OCI-LY7 (cell line): Measurements from ENCODE around the gene COLQ. TPM values are rescaled to one million over a fixed set of nuclear protein-coding genes. Genes with fewer than 3 reads are reported as not detected.

Source experiments
- BruUV-seq: library from RNA; stranded (reverse); fragments of 400-500 nt; replicated peaks from 2 replicates; lab custom pipeline; 2021; lab: Mats Ljungman, UMichigan
- CTCF ChIA-PET: fragments of 300-600 bp; sonication (Branson Sonifier 250); formaldehyde crosslinking; loops from one replicate; lab custom pipeline; 2022; ENCODE audit warnings: antibody characterized with exemption; ENCODE audit not compliant: unreplicated experiment; lab: Charles Lee
- POLR2A ChIA-PET: fragments of 300-600 bp; sonication (Branson Sonifier 250); formaldehyde crosslinking; loops from one replicate; lab custom pipeline; 2022; ENCODE audit warnings: antibody characterized with exemption; lab: Charles Lee
- DNase-seq: peaks from one replicate; pipeline ENCODE4 v3.0.0-alpha.2; 2015; ENCODE audit warnings: low spot score
- H2AFZ ChIP-seq: fragments of 200-600 bp; sonication (generic), shearing (Covaris generic); 2 replicates; pipeline ENCODE4 v1.6.1; 2014; ENCODE audit warnings: mild to moderate bottlenecking, antibody characterized with exemption, low read length, moderate library complexity
- H3K27ac ChIP-seq: fragments of 200-600 bp; sonication (generic); 2 replicates; pipeline ENCODE4 v1.5.1; 2014; ENCODE audit warnings: mixed run types, low read depth, mild to moderate bottlenecking, moderate library complexity, low read length, inconsistent platforms; ENCODE audit not compliant: poor library complexity, severe bottlenecking
- H3K36me3 ChIP-seq: fragments of 200-600 bp; sonication (generic); 2 replicates; pipeline ENCODE4 v1.6.1; 2014; ENCODE audit warnings: mild to moderate bottlenecking, antibody characterized with exemption, low read length, moderate library complexity, mixed read lengths; ENCODE audit not compliant: insufficient read depth
- H3K4me1 ChIP-seq: fragments of 200-600 bp; sonication (generic); 2 replicates; pipeline ENCODE4 v1.5.1; 2014; ENCODE audit warnings: mild to moderate bottlenecking, low read length; ENCODE audit not compliant: insufficient read depth, poor library complexity, severe bottlenecking
- H3K4me2 ChIP-seq: fragments of 200-600 bp; sonication (generic); 2 replicates; pipeline ENCODE4 v1.6.1; 2014; ENCODE audit warnings: mild to moderate bottlenecking, low read length
- H3K4me3 ChIP-seq: fragments of 200-600 bp; sonication (generic); 2 replicates; pipeline ENCODE4 v1.5.1; 2014; ENCODE audit warnings: mild to moderate bottlenecking, low read depth, low read length; ENCODE audit not compliant: poor library complexity, severe bottlenecking
- H3K79me2 ChIP-seq: fragments of 200-600 bp; sonication (generic); 2 replicates; pipeline ENCODE4 v1.6.1; 2016; ENCODE audit warnings: low read depth, mild to moderate bottlenecking, low read length, moderate library complexity, mixed read lengths; ENCODE audit not compliant: insufficient read depth
- H3K9me2 ChIP-seq: fragments of 200-600 bp; sonication (generic); 2 replicates; pipeline ENCODE4 v1.6.1; 2016; ENCODE audit warnings: mild to moderate bottlenecking, low read length, mixed read lengths; ENCODE audit not compliant: insufficient read depth
- H3K9me3 ChIP-seq: fragments of 200-600 bp; sonication (generic); 2 replicates; pipeline ENCODE4 v1.6.1; 2014; ENCODE audit warnings: mild to moderate bottlenecking, mixed run types, low read length, mixed read lengths
- H4K20me1 ChIP-seq: fragments of 200-600 bp; sonication (generic); 2 replicates; pipeline ENCODE4 v1.6.1; 2014; ENCODE audit warnings: mild to moderate bottlenecking, antibody characterized with exemption, low read length, moderate library complexity, mixed read lengths; ENCODE audit not compliant: insufficient read depth
- CTCF ChIP-seq: fragments of 200-600 bp; sonication (generic); conservative IDR thresholded peaks from 2 replicates; pipeline ENCODE4 v1.5.1; 2014; ENCODE audit warnings: mild to moderate bottlenecking, antibody characterized with exemption, low read length, moderate library complexity, mixed read lengths
- EZH2phosphoT487 ChIP-seq: fragments of 200-600 bp; sonication (generic); IDR thresholded peaks from 2 replicates; pipeline ENCODE4 v1.6.1; 2018; ENCODE audit warnings: low read depth, borderline replicate concordance, mild to moderate bottlenecking, mixed run types, antibody characterized with exemption, low read length, moderate library complexity, mixed read lengths
- intact Hi-C: fragments of 100-400 bp; cut with micrococcal nuclease; formaldehyde crosslinking; loops from one replicate; pipeline ENCODE4 v1.10.0; 2022; ENCODE audit not compliant: unreplicated experiment
- total RNA-seq, 2 experiments: library from RNA; depleted of rRNA in 1 of 2; stranded (reverse); fragments of >200 nt in 1 of 2; shearing (Covaris generic) in 1 of 2; gene quantifications; 2 replicates each; pipeline ENCODE4 v1.2.3, GENCODE V29; 2014 to 2022

The COLQ gene
- total RNA-seq, 2 experiments from 2014 or later = 0.42 to 1.4 TPM

GRCh38 chr3:15493436-15493835, 28.1 kb downstream of the COLQ start:
- intact Hi-C loops = no loop called here
- POLR2A ChIA-PET = interaction anchor here (0.8 kb wide), 1 partner anchor 16 kb away, joined by 3 read pairs; no protein-coding TSS in a partner anchor
- CTCF ChIA-PET = no interaction called here
- H3K9me2 ChIP-seq = no peaks in the 10 kb centered on the region
- H4K20me1 ChIP-seq = no peaks in the 10 kb centered on the region
- H3K27ac ChIP-seq = no peak overlapping the region
- TF ChIP-seq EZH2phosphoT487 (no peak), CTCF (no peak)
- H3K4me3 ChIP-seq = no peak overlapping the region
- no peaks in the 10 kb centered on the region for H3K36me3 ChIP-seq
- H3K79me2 ChIP-seq = no peaks in the 10 kb centered on the region
- no peak overlapping the region for H3K4me2 ChIP-seq
- no peak for DNase-seq
- no TSS peak for BruUV-seq
- H3K4me1 ChIP-seq = no peaks in the 10 kb centered on the region
- no peaks in the 10 kb centered on the region for H3K9me3 ChIP-seq
- H2AFZ ChIP-seq = no peak overlapping the region

- H3K4me2 ChIP-seq = no peak overlapping the region
- H3K27ac ChIP-seq = no peak overlapping the region
- no peak overlapping the region for H3K4me3 ChIP-seq
- no peaks in the 10 kb centered on the region for H3K36me3 ChIP-seq
- no peaks in the 10 kb centered on the region for H3K9me3 ChIP-seq
- DNase-seq = no peak
- no peaks in the 10 kb centered on the region for H4K20me1 ChIP-seq
- H2AFZ ChIP-seq = no peak overlapping the region
- ChIA-PET CTCF (no interaction called here), POLR2A (interaction anchor here (0.7 to 0.8 kb wide), 2 partner anchors 15 to 67 kb away, joined by 3 read pairs; no protein-coding TSS in a partner anchor)
- no peak for TF ChIP-seq EZH2phosphoT487
- TF ChIP-seq CTCF = no peak
- no peaks in the 10 kb centered on the region for H3K9me2 ChIP-seq
- H3K79me2 ChIP-seq = no peaks in the 10 kb centered on the region
- intact Hi-C loops = no loop called here
- H3K4me1 ChIP-seq = no peaks in the 10 kb centered on the region
- BruUV-seq = no TSS peak
Observed at GRCh38 chr3:15492847-15493360, 28.6 kb downstream of the COLQ start.

GRCh38 chr3:15491143-15491542, 30.4 kb downstream of the COLQ start:
- no peak overlapping the region for H3K4me2 ChIP-seq
- intact Hi-C loops = no loop called here
- TF ChIP-seq CTCF (no peak), EZH2phosphoT487 (no peak)
- H2AFZ ChIP-seq = no peak overlapping the region
- H3K9me2 ChIP-seq = no peaks in the 10 kb centered on the region
- H3K79me2 ChIP-seq = no peaks in the 10 kb centered on the region
- H3K4me3 ChIP-seq = no peak overlapping the region
- no peaks in the 10 kb centered on the region for H3K4me1 ChIP-seq
- no TSS peak for BruUV-seq
- no peak for DNase-seq
- H3K9me3 ChIP-seq = no peaks in the 10 kb centered on the region
- ChIA-PET CTCF (no interaction called here), POLR2A (no interaction called here)
- H3K27ac ChIP-seq = no peak overlapping the region
- H3K36me3 ChIP-seq = no peaks in the 10 kb centered on the region
- H4K20me1 ChIP-seq = no peaks in the 10 kb centered on the region
